Measurements from ENCODE around the gene ORMDL3.

The ORMDL3 gene

GRCh38 chr17:39927101-39927928, at the start of gene ORMDL3, which contains the start of gene LRRC3C:
Gene ORMDL3, minus strand, starts transcription at chr17:39927601. Its CDS starts 3,398 bp downstream, at chr17:39924203.
Gene LRRC3C, plus strand, starts transcription at chr17:39927732. Its CDS starts 13,792 bp downstream, at chr17:39941524.
- DNase-seq, result peak; percentile 96

GRCh38 chr17:39975801-39976200, 48.4 kb upstream of the ORMDL3 start:
- no peak for DNase-seq

- no peak for DNase-seq
Observed at GRCh38 chr17:39974433-39974832, 47.0 kb upstream of the ORMDL3 start.

GRCh38 chr17:39973496-39973895, 46.1 kb upstream of the ORMDL3 start:
- DNase-seq, result no peak

GRCh38 chr17:39972271-39972670, 44.9 kb upstream of the ORMDL3 start:
- DNase-seq, result no peak

GRCh38 chr17:39971076-39971603, 43.7 kb upstream of the ORMDL3 start:
- no peak for DNase-seq

- no peak for DNase-seq
Observed at GRCh38 chr17:39970157-39970692, 42.8 kb upstream of the ORMDL3 start.

GRCh38 chr17:39969375-39969774, 42.0 kb upstream of the ORMDL3 start:
- DNase-seq, result no peak

- no peak for DNase-seq
Observed at GRCh38 chr17:39968761-39969160, 41.4 kb upstream of the ORMDL3 start.

- no peak for DNase-seq
Observed at GRCh38 chr17:39966771-39967170, 39.4 kb upstream of the ORMDL3 start.

GRCh38 chr17:39965017-39965699, 37.8 kb upstream of the ORMDL3 start:
- no peak for DNase-seq

GRCh38 chr17:39963829-39964228, 36.4 kb upstream of the ORMDL3 start:
- DNase-seq, result no peak

- DNase-seq, result no peak
Observed at GRCh38 chr17:39962642-39963220, 35.3 kb upstream of the ORMDL3 start, which contains the start of gene GSDMA. Gene GSDMA, plus strand, starts transcription at chr17:39963004. Its CDS starts 2,684 bp downstream, at chr17:39965688.

- no peak for DNase-seq
Observed at GRCh38 chr17:39960524-39961041, 33.2 kb upstream of the ORMDL3 start.

GRCh38 chr17:39955726-39956225, 28.4 kb upstream of the ORMDL3 start:
- DNase-seq, result no peak

- no peak for DNase-seq
Observed at GRCh38 chr17:39954876-39955275, 27.5 kb upstream of the ORMDL3 start.

GRCh38 chr17:39953471-39953888, 26.1 kb upstream of the ORMDL3 start:
- DNase-seq, result no peak

- peak; percentile 96 for DNase-seq
Observed at GRCh38 chr17:39952680-39953470, 25.5 kb upstream of the ORMDL3 start.

- DNase-seq, result no peak
Observed at GRCh38 chr17:39951924-39952679, 24.7 kb upstream of the ORMDL3 start.

- no peak for DNase-seq
Observed at GRCh38 chr17:39950871-39951348, 23.5 kb upstream of the ORMDL3 start.

GRCh38 chr17:39949028-39949427, 21.6 kb upstream of the ORMDL3 start:
- DNase-seq, result no peak
